IMR-90 (cell line): ENCODE measurements around the gene RGS3. TPM values are rescaled to one million over a fixed set of nuclear protein-coding genes. Genes with fewer than 3 reads are reported as not detected.

Experiments used
- ATAC-seq: fragments of 200-7000 bp; cut with Tn5 transposase; 2 replicates; pipeline ENCODE4 v1.9.1; 2020; ENCODE audit warnings: low read depth, mild to moderate bottlenecking, moderate library complexity
- BruUV-seq: library from RNA; stranded (reverse); fragments of 400-500 nt; replicated peaks from 2 replicates; lab custom pipeline; 2021; lab: Mats Ljungman, UMichigan
- CTCF ChIA-PET: fragments of 300-600 bp; formaldehyde crosslinking; extraction: SDS; loops from one replicate; lab custom pipeline; 2021; ENCODE audit warnings: antibody characterized with exemption; lab: Yijun Ruan, JAX
- POLR2A ChIA-PET: fragments of 300-600 bp; sonication (Branson Sonifier 250); formaldehyde crosslinking; loops from one replicate; lab custom pipeline; 2022; ENCODE audit warnings: antibody characterized with exemption; ENCODE audit not compliant: unreplicated experiment; lab: Charles Lee
- DNase-seq: peaks from one replicate; pipeline ENCODE4 v3.0.0; 2013
- H2AFZ ChIP-seq: replicated peaks from 2 replicates; pipeline ENCODE3; 2013; ENCODE audit warnings: low read length, mild to moderate bottlenecking; ENCODE audit not compliant: poor library complexity
- H2AK5ac ChIP-seq: 2 replicates; pipeline ENCODE4 v1.6.1; 2013; ENCODE audit warnings: low read depth, low read length, inconsistent platforms
- H2AK9ac ChIP-seq: replicated peaks from 2 replicates; pipeline ENCODE3; 2013; ENCODE audit warnings: mild to moderate bottlenecking, low read depth, low read length, moderate library complexity; ENCODE audit not compliant: poor library complexity
- H2BK120ac ChIP-seq: 2 replicates; pipeline ENCODE4 v1.6.1; 2013; ENCODE audit warnings: low read depth, low read length, inconsistent platforms
- H2BK15ac ChIP-seq: 3 replicates; pipeline ENCODE4 v1.6.1; 2013; ENCODE audit warnings: low read depth, low read length, inconsistent platforms
- H2BK20ac ChIP-seq: 2 replicates; pipeline ENCODE4 v1.6.1; 2013; ENCODE audit warnings: low read depth, mild to moderate bottlenecking, inconsistent platforms, low read length, moderate library complexity
- H2BK5ac ChIP-seq: 2 replicates; pipeline ENCODE4 v1.6.1; 2013; ENCODE audit warnings: mild to moderate bottlenecking, low read depth, low read length, inconsistent platforms; ENCODE audit not compliant: poor library complexity, severe bottlenecking
- H3K14ac ChIP-seq: replicated peaks from 2 replicates; pipeline ENCODE4 v1.6.1; 2013; ENCODE audit warnings: low read depth, low read length, inconsistent platforms
- H3K18ac ChIP-seq: 2 replicates; pipeline ENCODE4 v1.6.1; 2013; ENCODE audit warnings: low read depth, low read length, control low read depth
- H3K23ac ChIP-seq: 2 replicates; pipeline ENCODE4 v1.6.1; 2013; ENCODE audit warnings: low read depth, low read length, inconsistent platforms
- H3K27ac ChIP-seq: 2 replicates; pipeline ENCODE4 v1.5.1; 2013; ENCODE audit warnings: mild to moderate bottlenecking, control low read depth, low read length; ENCODE audit not compliant: insufficient read depth
- H3K27me3 ChIP-seq: 2 replicates; pipeline ENCODE4 v1.6.1; 2013; ENCODE audit warnings: low read length; ENCODE audit not compliant: control insufficient read depth, insufficient read depth
- H3K36me3 ChIP-seq: 2 replicates; pipeline ENCODE4 v1.6.1; 2013; ENCODE audit warnings: low read length, mixed read lengths; ENCODE audit not compliant: control insufficient read depth, insufficient read depth
- H3K4ac ChIP-seq: 2 replicates; pipeline ENCODE4 v1.6.1; 2013; ENCODE audit warnings: low read depth, low read length, inconsistent platforms
- H3K4me1 ChIP-seq: 2 replicates; pipeline ENCODE4 v1.6.1; 2013; ENCODE audit warnings: low read length, mixed read lengths; ENCODE audit not compliant: control insufficient read depth, insufficient read depth
- H3K4me2 ChIP-seq: 2 replicates; pipeline ENCODE4 v1.6.1; 2013; ENCODE audit warnings: low read depth, mild to moderate bottlenecking, control low read depth, low read length, moderate library complexity
- H3K4me3 ChIP-seq: 2 replicates; pipeline ENCODE4 v1.5.1; 2013; ENCODE audit warnings: low read depth, mild to moderate bottlenecking, control low read depth, low read length, moderate library complexity; ENCODE audit not compliant: insufficient read depth
- H3K56ac ChIP-seq: 2 replicates; pipeline ENCODE4 v1.6.1; 2013; ENCODE audit warnings: low read length, inconsistent platforms; ENCODE audit not compliant: insufficient read depth; ENCODE audit errors: extremely low read depth
- H3K79me1 ChIP-seq, 2 experiments: 2 replicates each; pipeline ENCODE4 v1.6.1; 2013; ENCODE audit warnings: low read length in 2 of 2, inconsistent platforms in 1 of 2, low read depth in 1 of 2
- H3K9ac ChIP-seq: 2 replicates; pipeline ENCODE4 v1.6.1; 2013; ENCODE audit warnings: low read depth, low read length, control low read depth
- H3K9me1 ChIP-seq: 2 replicates; pipeline ENCODE4 v1.6.1; 2013; ENCODE audit warnings: low read length, inconsistent platforms; ENCODE audit not compliant: insufficient read depth
- H3K9me3 ChIP-seq: 2 replicates; pipeline ENCODE4 v1.6.1; 2013; ENCODE audit warnings: low read length; ENCODE audit not compliant: control insufficient read depth, insufficient read depth
- H4K20me1 ChIP-seq: 2 replicates; pipeline ENCODE4 v1.6.1; 2013; ENCODE audit warnings: low read length, inconsistent platforms; ENCODE audit not compliant: insufficient read depth
- H4K5ac ChIP-seq: 2 replicates; pipeline ENCODE4 v1.6.1; 2013; ENCODE audit warnings: mild to moderate bottlenecking, low read depth, low read length, control low read depth
- H4K8ac ChIP-seq, 2 experiments: 2 replicates each; pipeline ENCODE4 v1.6.1; 2013; ENCODE audit warnings: low read depth in 2 of 2, low read length in 2 of 2, control low read depth in 1 of 2, inconsistent platforms in 1 of 2
- H4K91ac ChIP-seq: 2 replicates; pipeline ENCODE4 v1.6.1; 2013; ENCODE audit warnings: low read depth, low read length, inconsistent platforms; ENCODE audit not compliant: insufficient read depth
- CEBPB ChIP-seq: IDR thresholded peaks from 2 replicates; pipeline ENCODE4 v1.6.1; 2012; ENCODE audit warnings: low read depth, low read length, improper control_type of control experiment
- NFE2L2 ChIP-seq: fragments of 150-350 bp; IDR thresholded peaks from 2 replicates; pipeline ENCODE4 v1.6.1; 2016; ENCODE audit warnings: low read depth, mild to moderate bottlenecking, low read length
- RAD21 ChIP-seq: IDR thresholded peaks from 2 replicates; pipeline ENCODE4 v1.6.1; 2012; ENCODE audit warnings: low read length, improper control_type of control experiment
- WGBS, 2 experiments: methylation state at CpG; one replicate each; pipeline versions ENCODE4 v1.1.5 to v1.1.7; 2013; ENCODE audit warnings: missing lambda C conversion rate in 2 of 2; ENCODE audit not compliant: insufficient read length in 1 of 2; ENCODE audit errors: extremely low coverage in 2 of 2; 5-methylcytosine and 5-hydroxymethylcytosine counted together
- dilution Hi-C: fragments of 300-500 bp; cut with HindIII; formaldehyde crosslinking; loops from one replicate; pipeline ENCODE4 v1.14.3; 2018; ENCODE audit warnings: low sequenced_read_pairs; ENCODE audit not compliant: unreplicated experiment
- in situ Hi-C: fragments of 300-500 bp; cut with MboI; formaldehyde crosslinking; loops from 3 replicates; pipeline ENCODE4 v1.14.3; 2019; ENCODE audit warnings: low sequenced_read_pairs, inconsistent platforms, mixed read lengths
- intact Hi-C: fragments of 100-400 bp; cut with micrococcal nuclease; formaldehyde crosslinking; loops from 2 replicates; pipeline ENCODE4 v1.10.0; 2022
- polyA plus RNA-seq, 3 experiments: library from polyadenylated mRNA; depleted of rRNA; stranded (reverse); fragments of >200 nt; gene quantifications; 2 replicates each; pipeline ENCODE4 v1.2.3, GENCODE V29; 2012; ENCODE audit warnings: low replicate concordance in 1 of 3
- total RNA-seq: library from RNA; depleted of rRNA; stranded (reverse); fragments of >200 nt; gene quantifications from 2 replicates; pipeline ENCODE4 v1.2.3, GENCODE V29; 2012

Gene RGS3
- total and polyA plus RNA-seq, 2 of the 4 experiments (the other 2 are of a cell fraction) = 51.8 to 65.6 TPM

DNA sequence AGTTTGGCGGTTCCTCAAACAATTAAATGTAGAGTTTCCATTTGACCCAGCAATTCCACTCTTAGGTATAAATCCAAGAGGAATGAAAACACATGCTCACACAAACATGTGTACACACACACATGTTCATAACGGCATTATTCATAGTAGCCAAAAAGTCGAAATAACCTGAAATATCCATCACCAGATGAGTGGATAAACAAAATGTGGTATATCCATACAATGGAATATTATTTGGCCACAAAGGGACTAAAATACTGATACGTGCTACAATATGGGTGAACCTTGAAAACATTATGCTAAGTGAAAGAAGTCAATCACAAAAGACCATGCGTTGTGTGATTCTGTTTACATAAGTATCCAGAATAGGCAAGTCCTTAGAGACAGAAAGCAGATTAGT lies 8.7 kb downstream of the RGS3 start:
- Histone ChIP-seq H4K20me1 (no peaks in the 10 kb centered on the region), H4K8ac (no peak overlapping the region), H3K23ac (no peak overlapping the region), H3K27me3 (no peaks in the 10 kb centered on the region), H3K4ac (no peak overlapping the region), H2AK9ac (no peak overlapping the region), H3K14ac (no peak overlapping the region), H2BK20ac (no peak overlapping the region), H2AK5ac (no peak overlapping the region), H3K9me3 (no peaks in the 10 kb centered on the region), H3K36me3 (no peaks in the 10 kb centered on the region), H2BK120ac (no peak overlapping the region), H2BK15ac (no peak overlapping the region), H3K9me1 (no peaks in the 10 kb centered on the region), H2AFZ (no peak overlapping the region), H3K4me2 (no peak overlapping the region), H2BK5ac (no peak overlapping the region), H4K91ac (no peak overlapping the region), H3K79me1 (no peaks in the 10 kb centered on the region), H3K18ac (no peak overlapping the region), H3K56ac (no peak overlapping the region), H3K9ac (no peak overlapping the region), H4K5ac (no peak overlapping the region), H3K4me1 (peaks cover 7% of the 10 kb centered on the region), H3K4me3 (no peak overlapping the region), H3K27ac (no peak overlapping the region)
- TF ChIP-seq NFE2L2 (no peak), CEBPB (no peak), RAD21 (no peak)
- CTCF ChIA-PET = no interaction called here
- BruUV-seq = no TSS peak
- in situ Hi-C loops (no loop called here), dilution Hi-C loops (no loop called here), intact Hi-C loops (no loop called here)
- no peak for DNase-seq
- POLR2A ChIA-PET = no interaction called here
- 100% methylated on average over 1 of the region's 5 CpGs; no CpG with 5 or more reads in 1 of the 2 experiments for WGBS, 2 experiments
- ATAC-seq = no peak
